GM08714 (cell line): ENCODE data around the gene PRKAB2.
"Not testable (repeated sequence)": the region's sequence is repeated elsewhere in the genome, so short reads cannot be mapped to it uniquely, and the experiment has no call there.

Source experiments
- H3K4me3 ChIP-seq: fragments of 200-500 bp; sonication (Bioruptor generic); 2 replicates; pipeline ENCODE4 v1.5.1; 2014; ENCODE audit warnings: mild to moderate bottlenecking, low read length, inconsistent platforms
- ZNF274 ChIP-seq: IDR thresholded peaks from 2 replicates; pipeline ENCODE4 v1.6.1; 2012; ENCODE audit warnings: mild to moderate bottlenecking, low read depth, low read length

PRKAB2 gene

GRCh38 chr1:147204080-147204479 is 31.8 kb upstream of the PRKAB2 start:
- TF ChIP-seq ZNF274, result no peak
- H3K4me3 ChIP-seq, result no peak overlapping the region

DNA sequence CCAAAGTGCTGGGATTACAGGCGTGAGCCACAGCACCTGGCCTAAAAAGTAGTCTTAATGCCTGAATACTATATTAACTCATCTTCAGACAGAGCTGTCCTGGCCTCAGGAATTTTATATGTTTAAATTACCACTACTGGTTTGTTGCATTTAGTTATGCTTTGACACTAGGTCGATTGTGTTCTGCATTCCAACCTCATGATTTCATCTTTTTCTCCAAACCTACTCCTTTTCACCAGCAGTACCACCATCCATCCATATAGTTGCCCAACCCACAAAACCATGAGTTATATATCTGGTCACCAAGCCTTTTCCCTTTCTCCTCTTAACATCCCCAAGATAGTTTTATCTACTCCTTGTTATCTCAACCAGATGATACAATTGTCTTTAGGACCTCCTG is 30.3 kb upstream of the PRKAB2 start:
- TF ChIP-seq ZNF274, result no peak
- no peak overlapping the region for H3K4me3 ChIP-seq

- no peak for TF ChIP-seq ZNF274
- no peak overlapping the region for H3K4me3 ChIP-seq
These were observed 29.5 kb upstream of the PRKAB2 start for GRCh38 chr1:147201786-147202185.

GRCh38 chr1:147201276-147201675 is 29.0 kb upstream of the PRKAB2 start:
- no peak overlapping the region for H3K4me3 ChIP-seq
- TF ChIP-seq ZNF274, result no peak

DNA sequence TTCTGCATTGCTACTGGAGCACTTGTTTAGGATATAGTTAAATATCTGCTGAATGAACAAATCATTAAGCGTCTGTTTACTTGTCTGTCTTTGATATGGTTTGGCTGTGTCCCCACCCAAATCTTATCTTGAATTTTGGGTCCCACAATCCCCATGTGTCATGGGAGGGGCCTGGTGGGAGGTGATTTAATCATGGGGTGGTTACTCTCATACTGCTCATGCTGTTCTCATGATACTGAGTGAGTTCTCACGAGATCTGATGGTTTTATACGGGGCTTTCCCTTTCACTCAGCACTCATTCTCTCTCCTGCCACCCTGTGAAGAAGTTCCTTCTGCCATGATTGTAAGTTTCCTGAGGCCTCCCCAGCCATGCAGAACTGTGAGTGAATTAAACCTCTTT is 25.1 kb upstream of the PRKAB2 start:
- H3K4me3 ChIP-seq, result not testable (repeated sequence)

GRCh38 chr1:147189514-147189913 is 17.2 kb upstream of the PRKAB2 start:
- TF ChIP-seq ZNF274, result no peak

GRCh38 chr1:147185432-147185831 is 13.2 kb upstream of the PRKAB2 start:
- TF ChIP-seq ZNF274, result no peak
- H3K4me3 ChIP-seq, result no peak overlapping the region

More at GRCh38 chr1:147189514-147189913, 17.2 kb upstream of the PRKAB2 start:
- H3K4me3 ChIP-seq, result no peak overlapping the region

GRCh38 chr1:147177611-147178380 is 5.5 kb upstream of the PRKAB2 start:
- TF ChIP-seq ZNF274, result no peak
- no peak overlapping the region for H3K4me3 ChIP-seq

- H3K4me3 ChIP-seq, result peak overlapping the region; percentile 87
- TF ChIP-seq ZNF274, result no peak
These were observed 687 bp downstream of the PRKAB2 start for GRCh38 chr1:147171399-147172167.

- H3K4me3 ChIP-seq, result no peak overlapping the region; the same call in 1 of the 2 replicates
- no peak for TF ChIP-seq ZNF274
These were observed 2.2 kb downstream of the PRKAB2 start for GRCh38 chr1:147169840-147170674.

GRCh38 chr1:147169171-147169570 is 3.1 kb downstream of the PRKAB2 start:
- no peak overlapping the region for H3K4me3 ChIP-seq
- no peak for TF ChIP-seq ZNF274

DNA sequence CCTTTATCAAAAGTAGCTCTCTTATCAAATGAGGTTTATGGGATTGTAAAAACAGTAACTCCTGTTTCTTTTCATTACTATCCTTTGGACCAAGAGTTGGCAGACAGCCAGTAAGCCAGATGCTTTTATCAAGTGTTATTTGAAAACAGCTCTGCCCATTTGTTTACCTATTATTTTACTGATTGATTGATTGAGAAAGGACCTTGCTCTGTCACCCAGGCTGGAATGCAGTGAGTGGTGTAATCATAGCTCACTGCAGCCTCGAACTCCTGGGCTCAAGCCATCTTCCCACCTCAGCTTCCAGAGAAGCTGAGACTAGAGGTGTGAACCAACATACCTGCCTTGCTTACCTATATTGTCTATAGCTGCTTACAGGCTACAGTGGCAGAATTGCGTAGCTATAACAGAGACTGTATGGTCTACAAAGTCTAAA is 3.6 kb downstream of the PRKAB2 start:
- no peak for TF ChIP-seq ZNF274
- no peak overlapping the region for H3K4me3 ChIP-seq

DNA sequence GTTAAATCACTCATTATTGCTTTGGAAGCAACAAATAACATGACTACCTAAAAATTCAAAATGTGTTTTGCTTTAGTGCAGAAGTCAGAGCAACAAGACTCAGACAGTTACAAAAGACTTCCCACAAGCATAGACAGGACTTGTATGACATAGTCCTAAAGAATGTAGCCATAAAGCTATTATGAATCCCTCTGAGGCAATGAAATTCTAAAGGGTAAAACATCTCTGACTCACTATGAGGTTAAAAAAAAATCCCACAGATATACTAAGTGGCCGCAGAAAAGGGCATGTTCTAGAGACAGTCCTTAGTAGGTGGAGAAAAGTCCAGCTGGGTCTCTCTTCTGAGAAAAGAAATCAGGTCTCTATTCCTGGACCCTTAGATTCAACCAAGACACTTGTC is 4.9 kb downstream of the PRKAB2 start:
- TF ChIP-seq ZNF274, result no peak
- no peak overlapping the region for H3K4me3 ChIP-seq

DNA sequence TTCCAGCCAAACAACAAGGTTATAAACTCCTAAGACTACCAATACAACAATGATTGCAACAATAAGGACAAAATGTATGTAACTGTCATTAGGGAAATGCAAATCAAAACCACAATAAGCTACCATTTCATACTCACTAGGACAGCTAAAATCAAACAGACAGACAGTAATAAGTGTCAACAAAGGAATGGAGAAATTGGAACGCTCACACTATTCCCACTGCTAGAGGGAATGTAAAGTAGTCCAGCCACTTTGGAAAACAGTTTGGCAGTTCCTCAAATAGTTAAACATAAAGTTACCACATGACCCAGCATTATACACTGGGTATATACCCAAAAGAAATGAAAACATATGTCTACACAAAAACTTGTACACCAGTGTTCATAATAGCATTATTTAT is 9.3 kb downstream of the PRKAB2 start:
- TF ChIP-seq ZNF274, result no peak
- no peak overlapping the region for H3K4me3 ChIP-seq
